Raji (cell line): ENCODE results near the gene METAP1D.

ENCODE experiments used
- POLR2A ChIP-seq: IDR thresholded peaks from 2 replicates; pipeline ENCODE4 v1.6.1; 2011; ENCODE audit warnings: low read depth, low read length, control low read depth; ENCODE audit not compliant: insufficient read depth

Gene METAP1D

GRCh38 chr2:172031536-172031935 lies 31.8 kb downstream of the METAP1D start:
- no peak for TF ChIP-seq POLR2A

GRCh38 chr2:172038121-172038520 lies 38.4 kb downstream of the METAP1D start:
- no peak for TF ChIP-seq POLR2A

GRCh38 chr2:172038604-172039003 lies 38.9 kb downstream of the METAP1D start:
- no peak for TF ChIP-seq POLR2A

- TF ChIP-seq POLR2A: no peak
Observed at GRCh38 chr2:172039011-172039704, 39.4 kb downstream of the METAP1D start.

- no peak for TF ChIP-seq POLR2A
Observed at GRCh38 chr2:172040311-172040710, 40.6 kb downstream of the METAP1D start.

- TF ChIP-seq POLR2A: no peak
Observed at GRCh38 chr2:172046080-172046678, 46.4 kb downstream of the METAP1D start.

GRCh38 chr2:172046866-172047565 lies 47.3 kb downstream of the METAP1D start:
- TF ChIP-seq POLR2A: no peak

- no peak for TF ChIP-seq POLR2A
Observed at GRCh38 chr2:172047566-172048507, 48.1 kb downstream of the METAP1D start.

GRCh38 chr2:172048508-172049503 lies 49.1 kb downstream of the METAP1D start:
- no peak for TF ChIP-seq POLR2A

GRCh38 chr2:172049567-172050120 lies 49.9 kb downstream of the METAP1D start:
- no peak for TF ChIP-seq POLR2A

- TF ChIP-seq POLR2A: no peak
Observed at GRCh38 chr2:172050479-172051125, 50.8 kb downstream of the METAP1D start.

GRCh38 chr2:172052000-172052983 lies 52.5 kb downstream of the METAP1D start:
- no peak for TF ChIP-seq POLR2A

- no peak for TF ChIP-seq POLR2A
Observed at GRCh38 chr2:172053486-172053885, 53.7 kb downstream of the METAP1D start.
